IPS-NIHi11 (cell line): Measurements from ENCODE around the gene NRG3.

ENCODE experiments used
- DNase-seq: peaks from one replicate; pipeline ENCODE4 v3.0.0; 2012; ENCODE audit warnings: mixed read lengths, low spot score

The NRG3 gene

DNA sequence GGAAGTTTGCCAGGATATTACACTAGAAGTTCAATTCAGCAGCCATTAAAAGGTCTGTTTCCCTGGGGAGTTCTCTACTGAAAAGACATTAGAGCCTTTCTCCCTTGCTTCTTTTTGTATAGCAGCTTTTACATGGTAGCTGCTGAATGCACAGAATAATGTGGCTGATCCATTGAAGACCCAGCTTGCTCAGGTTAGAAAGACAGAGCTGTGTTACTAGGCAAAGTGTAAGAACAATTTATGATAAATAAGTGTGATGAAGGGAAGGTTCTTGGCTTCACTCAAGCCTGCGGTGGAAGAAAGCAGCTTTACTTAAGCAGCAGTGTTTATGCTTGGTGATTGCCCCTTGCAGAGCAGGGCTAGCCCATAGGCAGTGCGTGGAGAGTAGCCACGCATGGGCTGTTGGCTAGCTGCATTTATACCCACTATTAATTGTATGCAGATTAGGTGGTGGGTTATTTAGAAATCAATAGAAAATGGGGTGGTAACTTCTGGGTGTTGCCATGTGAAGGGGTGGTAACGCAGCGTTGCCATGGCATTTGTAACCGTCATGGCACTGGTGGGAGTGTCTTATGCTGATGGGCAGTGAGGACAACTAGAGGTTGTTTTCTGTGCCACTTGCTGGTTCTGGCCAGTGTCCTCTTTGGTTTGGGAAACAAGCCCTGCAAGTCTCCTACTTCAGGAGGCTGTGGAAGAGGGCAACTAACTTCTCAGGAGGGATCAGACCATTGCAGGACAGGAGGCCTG, 942.9 kb downstream of the NRG3 start:
- no peak for DNase-seq

DNA sequence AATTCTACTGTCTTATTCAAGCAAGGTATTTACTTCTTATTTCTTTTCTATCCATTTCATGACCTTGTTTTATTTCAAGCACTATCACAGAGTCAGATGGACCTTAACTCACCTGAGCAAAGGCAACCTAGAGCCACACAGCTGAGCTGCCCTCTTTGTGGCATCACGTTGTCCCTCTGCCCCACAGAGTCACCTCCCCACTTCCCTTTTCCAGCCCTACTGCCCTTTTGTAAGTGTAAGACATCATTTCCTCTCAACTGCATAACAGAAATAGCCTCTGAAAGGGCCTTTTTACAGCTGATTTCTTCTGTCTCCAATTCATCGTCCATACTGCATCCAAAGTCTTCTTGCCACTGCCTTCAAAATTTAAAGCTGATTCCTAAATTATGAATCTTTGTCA, 946.0 kb downstream of the NRG3 start:
- DNase-seq = no peak

DNA sequence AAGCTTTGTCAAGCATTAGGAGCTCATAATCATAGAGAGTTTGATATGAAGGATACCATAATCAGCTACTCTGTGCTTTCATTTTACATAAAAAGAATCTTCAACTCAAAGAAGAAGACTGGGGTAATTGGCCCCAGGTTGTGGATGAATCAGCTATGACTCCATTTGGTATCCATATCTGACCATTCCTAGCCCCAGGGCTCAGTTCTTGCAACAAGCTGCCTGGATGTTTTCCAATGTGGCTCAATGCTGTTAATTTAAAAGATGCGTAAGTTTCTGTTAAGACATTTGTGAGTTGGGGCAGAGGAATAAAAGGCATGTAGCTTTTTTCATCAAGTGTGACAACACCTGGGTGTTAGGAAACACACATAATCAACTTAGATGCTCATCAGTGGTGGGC, 951.1 kb downstream of the NRG3 start:
- DNase-seq = no peak

- DNase-seq = no peak
Measured at GRCh38 chr10:82827901-82828300, 952.9 kb downstream of the NRG3 start.

GRCh38 chr10:82847242-82847641, 972.2 kb downstream of the NRG3 start:
- no peak for DNase-seq

DNA sequence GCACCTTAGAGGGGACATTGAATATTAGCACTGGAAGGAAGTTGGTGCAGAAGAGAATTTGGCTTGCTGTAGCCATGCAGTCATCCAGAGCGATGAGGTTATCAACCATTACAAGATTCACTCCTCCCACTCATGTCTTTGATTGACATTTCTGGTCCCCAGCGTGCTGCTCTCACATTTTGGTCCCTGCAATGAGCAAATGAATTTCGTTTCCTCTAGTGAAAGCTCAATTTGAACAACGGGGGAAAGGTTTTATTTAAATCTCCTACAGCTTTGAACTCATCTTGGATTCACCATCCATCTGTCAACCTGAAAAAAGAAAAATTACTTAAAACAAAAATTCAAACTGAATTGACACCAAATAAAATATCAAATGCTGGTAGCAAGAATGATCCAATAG, 975.2 kb downstream of the NRG3 start:
- DNase-seq = no peak

- no peak for DNase-seq
Measured at GRCh38 chr10:82856957-82857613, 982.1 kb downstream of the NRG3 start.

DNA sequence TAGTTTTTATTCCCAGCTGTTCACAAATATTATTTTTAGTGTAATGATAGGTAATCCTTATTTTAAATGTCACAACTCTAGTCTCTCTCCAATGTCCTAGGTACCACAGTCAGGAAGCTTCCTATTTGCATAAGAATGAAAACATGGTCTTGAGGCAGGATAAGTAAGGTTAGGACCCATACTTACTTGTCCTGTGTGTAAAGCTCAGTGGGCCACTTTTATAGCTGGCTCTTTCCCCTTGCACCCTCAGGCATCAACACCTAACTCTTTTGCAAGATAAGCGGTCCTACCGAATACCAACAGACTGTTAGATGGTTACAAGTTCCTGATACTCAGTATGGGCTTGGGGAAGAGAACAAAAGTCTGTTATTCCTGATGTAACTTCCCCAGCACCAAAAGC, 986.9 kb downstream of the NRG3 start:
- no peak for DNase-seq

DNA sequence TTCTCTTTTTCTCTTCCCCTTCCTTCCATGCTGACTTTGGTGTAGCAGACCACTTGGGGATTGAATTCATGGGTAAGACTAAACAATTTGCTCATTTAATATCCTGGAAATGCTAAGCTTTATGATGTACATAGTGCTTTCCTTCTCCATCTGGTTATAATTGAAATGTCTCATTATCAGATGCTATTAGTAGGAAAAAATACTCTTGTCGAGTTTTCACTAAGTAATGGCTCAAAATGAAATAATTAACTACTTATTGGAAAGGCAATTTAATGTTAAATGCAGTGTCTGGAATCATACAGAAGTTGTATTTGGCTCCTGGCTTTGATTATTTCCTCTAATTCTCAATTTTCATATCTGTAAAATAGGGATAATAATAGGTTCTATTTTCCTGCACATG, 990.4 kb downstream of the NRG3 start:
- no peak for DNase-seq

DNA sequence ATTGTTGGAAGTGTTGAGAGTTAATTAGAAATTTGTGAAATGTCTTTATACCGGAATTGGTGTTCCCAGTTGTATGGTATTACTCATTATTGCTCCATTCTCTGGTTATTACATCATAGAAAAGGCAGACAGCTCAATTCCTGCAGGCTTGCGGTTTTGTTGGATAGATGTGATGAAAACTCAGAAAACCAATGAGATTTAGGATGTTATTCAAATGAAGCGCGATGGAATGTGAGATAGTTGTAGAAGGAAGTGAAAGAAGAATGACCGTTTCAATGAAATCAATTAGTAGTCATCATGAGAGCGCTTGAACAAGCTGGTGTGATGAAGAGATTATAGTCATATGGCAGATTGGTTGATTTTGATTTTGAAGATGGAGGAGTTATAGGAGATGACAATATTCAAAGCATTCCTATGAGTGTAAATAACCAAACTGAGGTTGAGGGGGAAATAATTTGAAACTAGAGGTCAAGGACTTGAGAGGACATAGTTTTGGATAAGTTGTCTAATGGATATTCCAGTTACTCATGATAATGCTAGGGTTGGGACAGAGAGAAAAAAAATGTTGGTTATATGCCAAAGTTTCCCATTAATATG, 991.5 kb downstream of the NRG3 start:
- DNase-seq = no peak

- DNase-seq = no peak
Measured at GRCh38 chr10:82867056-82867455, 992.1 kb downstream of the NRG3 start.

DNA sequence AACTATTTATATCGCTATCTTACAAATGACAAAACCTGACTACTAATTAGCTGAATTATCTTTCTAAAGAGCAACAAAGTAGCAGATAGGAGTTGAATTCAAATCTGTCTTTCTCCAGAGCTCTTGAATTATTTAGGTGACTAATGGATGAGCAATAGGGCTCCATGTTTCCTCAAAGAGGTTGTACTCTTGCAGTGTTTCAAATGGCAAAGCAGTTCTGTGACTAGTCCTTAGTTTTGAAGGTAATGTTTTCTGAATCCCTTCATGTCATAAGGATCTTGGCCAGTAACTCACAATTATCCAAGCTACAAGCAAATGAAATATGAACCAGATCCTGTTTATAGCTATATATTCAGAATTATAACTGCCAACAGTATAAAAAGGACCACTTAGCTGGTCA, 999.7 kb downstream of the NRG3 start:
- DNase-seq = no peak

DNA sequence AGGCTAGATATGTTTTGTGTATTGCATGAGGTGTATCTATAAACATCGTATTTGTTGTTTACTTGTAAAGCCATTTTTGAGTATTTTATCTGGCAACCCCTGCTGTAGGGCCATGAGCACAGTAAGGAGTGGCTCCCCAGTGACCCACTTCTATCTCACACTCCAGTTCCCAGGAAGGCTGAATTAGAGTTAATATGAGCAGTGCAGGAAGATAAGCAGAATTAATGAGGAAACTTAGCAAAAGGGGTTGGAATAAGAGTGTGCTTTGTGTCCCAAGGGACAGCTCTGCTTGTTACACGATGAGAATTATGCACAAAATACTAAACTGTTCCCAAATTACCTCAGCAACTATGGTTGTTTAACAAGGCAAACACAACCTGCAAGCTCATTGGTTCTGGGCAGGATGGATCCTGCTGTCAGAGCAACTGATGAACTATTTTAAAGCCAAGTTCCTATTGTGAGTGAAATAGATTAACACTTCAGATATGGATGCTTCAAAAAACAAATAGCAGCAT, 1005.8 kb downstream of the NRG3 start:
- DNase-seq = no peak

DNA sequence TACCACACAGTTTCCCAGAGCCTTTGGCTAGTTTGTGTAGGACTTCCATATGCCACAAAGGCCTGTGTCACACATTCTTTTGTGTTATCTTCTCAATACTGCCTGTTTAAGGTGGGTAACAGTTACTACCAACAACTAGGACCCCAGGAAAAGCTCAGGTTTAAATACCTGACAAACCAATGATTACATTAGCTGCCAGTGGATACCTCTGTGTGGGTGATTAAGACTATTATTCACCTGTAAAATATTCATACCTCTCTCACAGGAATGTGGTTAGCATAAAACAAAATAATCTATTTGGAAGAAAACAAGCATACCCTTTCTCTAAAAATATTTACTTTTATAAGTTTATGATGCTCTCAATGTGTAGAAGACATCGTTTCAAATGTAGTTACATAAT, 1007.7 kb downstream of the NRG3 start:
- no peak for DNase-seq

- no peak for DNase-seq
Measured at GRCh38 chr10:82883603-82884002, 1008.6 kb downstream of the NRG3 start.

DNA sequence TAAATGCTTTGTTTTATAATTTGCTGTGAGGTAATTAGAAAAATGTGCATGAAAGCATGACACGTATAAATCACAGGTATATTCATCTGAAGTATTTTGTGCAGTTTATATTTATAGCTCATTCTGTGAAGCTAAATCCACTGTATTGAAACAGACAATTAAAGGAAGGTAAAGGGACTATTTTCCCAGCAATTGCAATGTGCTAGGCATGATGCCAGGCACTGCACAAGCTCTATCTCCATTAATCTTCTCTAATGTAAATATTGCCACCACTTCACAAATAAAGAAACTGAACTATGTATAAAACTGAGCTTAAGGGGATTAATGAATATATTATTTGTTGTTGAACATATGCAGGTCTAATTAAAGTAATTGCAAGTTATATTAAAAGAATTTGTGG, 1012.5 kb downstream of the NRG3 start:
- no peak for DNase-seq

DNA sequence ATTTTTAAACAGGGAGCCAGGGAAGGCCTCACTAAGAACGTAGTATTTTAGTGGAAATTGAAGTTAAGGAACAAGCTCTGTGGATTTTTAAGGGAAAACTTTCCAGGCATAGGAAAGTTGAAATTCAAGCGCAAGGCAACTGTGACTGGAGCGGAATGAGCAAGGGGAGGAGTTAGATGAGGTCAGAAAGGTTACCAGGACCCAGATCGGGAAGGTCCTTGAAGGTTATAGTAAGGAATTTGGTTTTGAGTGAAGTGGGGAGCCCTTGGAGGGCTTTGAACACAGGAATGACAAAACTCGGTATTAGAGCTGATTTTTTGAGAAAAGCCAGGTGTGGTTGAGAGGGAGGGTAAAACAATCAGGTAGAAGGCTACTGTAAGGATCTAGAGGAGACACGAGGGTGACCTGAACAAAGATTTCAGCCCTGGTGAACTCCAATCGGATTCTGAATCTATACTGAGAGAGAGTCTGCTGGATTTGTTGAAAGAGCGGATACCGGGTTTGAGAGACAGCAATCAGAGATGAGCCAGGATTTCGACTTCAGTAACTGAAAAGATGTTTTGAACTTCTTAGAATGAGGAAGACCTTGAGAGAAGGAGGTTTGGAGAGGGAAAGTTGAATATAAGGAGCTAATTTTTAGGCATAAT, 1013.9 kb downstream of the NRG3 start:
- peak; percentile 41 for DNase-seq

DNA sequence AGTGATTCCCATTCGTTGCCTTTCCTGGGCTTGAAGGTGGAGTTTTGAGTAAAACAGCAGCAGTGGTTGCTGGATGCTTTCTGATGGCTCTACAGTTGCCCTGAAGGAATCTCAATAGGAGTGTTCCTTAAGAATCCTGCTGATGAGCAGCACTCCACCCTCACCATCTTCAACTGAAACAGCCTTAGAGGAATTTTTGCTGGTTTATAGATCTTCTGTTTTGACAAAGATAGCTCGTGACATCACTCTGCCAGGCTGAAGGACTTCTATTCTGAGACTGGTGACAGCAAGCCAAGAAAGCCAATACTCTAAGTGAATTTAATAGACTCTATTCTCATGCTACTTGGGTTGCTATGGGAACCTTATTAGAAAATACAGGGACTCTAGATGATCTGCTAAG, 1014.7 kb downstream of the NRG3 start:
- no peak for DNase-seq

DNA sequence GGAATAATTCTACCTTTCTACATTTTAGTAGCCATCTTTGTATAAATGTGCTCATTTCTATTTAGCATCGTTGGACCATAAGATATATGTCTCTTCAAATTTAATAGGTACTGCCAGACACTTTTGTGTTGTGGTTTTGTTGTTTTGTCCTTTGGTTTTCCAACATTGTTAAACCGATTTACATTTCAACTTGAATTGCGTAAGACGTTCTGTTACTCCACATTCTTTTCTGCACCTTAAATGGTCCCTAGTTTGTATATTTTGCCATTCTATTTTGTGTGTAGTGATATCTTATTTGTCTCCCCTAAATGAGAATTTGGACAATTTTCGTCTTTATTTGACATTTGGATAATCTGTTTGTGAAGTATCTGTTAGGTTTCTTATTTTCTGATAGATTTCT, 1015.6 kb downstream of the NRG3 start:
- no peak for DNase-seq

GRCh38 chr10:82908096-82908495, 1033.1 kb downstream of the NRG3 start:
- no peak for DNase-seq

- DNase-seq = no peak
Measured at GRCh38 chr10:82908751-82909150, 1033.8 kb downstream of the NRG3 start.

- DNase-seq = no peak
Measured at GRCh38 chr10:82910301-82910700, 1035.3 kb downstream of the NRG3 start.

DNA sequence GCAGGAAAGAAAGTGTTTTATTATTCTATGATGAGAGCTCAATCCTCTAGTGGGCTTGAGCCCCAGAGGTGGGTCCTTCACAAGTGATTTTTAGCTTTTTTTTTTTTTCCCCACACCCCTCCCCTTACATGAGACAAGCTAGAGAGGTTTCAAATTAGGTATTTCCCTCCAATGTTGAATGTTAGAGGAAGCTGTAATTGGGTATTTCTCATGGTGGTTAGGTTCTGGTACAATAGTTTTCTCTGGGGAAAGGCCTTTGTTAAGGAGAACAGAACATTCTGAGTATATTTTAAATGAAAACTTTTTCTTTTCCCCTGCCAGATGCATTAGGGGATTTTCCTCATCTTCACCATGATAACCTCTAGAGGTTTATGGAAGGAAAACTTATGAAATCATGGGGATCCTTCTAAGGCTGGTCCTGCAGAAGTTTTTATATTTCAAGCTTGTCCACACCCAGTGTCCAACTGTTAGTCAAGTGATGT, 1039.7 kb downstream of the NRG3 start:
- DNase-seq = no peak
